Stomach (tissue), 9 donors: Measurements from ENCODE around the gene NR5A2. TPM values are rescaled to one million over a fixed set of nuclear protein-coding genes. Genes with fewer than 3 reads are reported as not detected.
A peak's percentile ranks its signal among the peaks of the same experiment; 100 is the strongest.

Experiments used
- DNase-seq, 2 donors: peaks; one replicate each; pipeline versions ENCODE4 v3.0.0 to v3.0.0-alpha.2; 2013 to 2019
- H3K27ac ChIP-seq, 5 donors: fragments of 200-600 bp in 4 of 5; sonication (generic) in 4 of 5; one replicate each; pipeline ENCODE4 v1.5.1; 2013 to 2019; ENCODE audit warnings: mild to moderate bottlenecking in 1 of 5, moderate library complexity in 1 of 5
- H3K27me3 ChIP-seq, 3 donors: fragments of 200-600 bp; sonication (generic); one replicate each; pipeline ENCODE4 v1.5.1; 2017 to 2019; ENCODE audit warnings: mixed run types in 1 of 3
- H3K36me3 ChIP-seq, 4 donors: fragments of 200-600 bp; sonication (generic); 1 replicate in 3 of 4; 2 replicates in 1 of 4; pipeline ENCODE4 v1.5.1; 2016 to 2019
- H3K4me1 ChIP-seq, 4 donors: fragments of 200-600 bp; sonication (generic); one replicate each; pipeline ENCODE4 v1.5.1; 2016 to 2019
- H3K4me3 ChIP-seq, 4 donors: fragments of 200-600 bp; sonication (generic) in 3 of 4; one replicate each; pipeline ENCODE4 v1.5.1; 2016 to 2019; ENCODE audit warnings: mild to moderate bottlenecking in 1 of 4
- H3K9me3 ChIP-seq, 4 donors: fragments of 200-600 bp; sonication (generic); one replicate each; pipeline ENCODE4 v1.5.1; 2016 to 2019
- CTCF ChIP-seq, 7 experiments: fragments of 450-650 bp in 4 of 7; fragments of 200-600 bp in 3 of 7; sonication (generic) in 3 of 7; IDR thresholded peaks; one replicate each; pipeline ENCODE4 v1.5.1; 2016 to 2019; ENCODE audit warnings: antibody characterized with exemption in 7 of 7, control low read depth in 2 of 7, mild to moderate bottlenecking in 1 of 7
- EP300 ChIP-seq: sonication (generic); formaldehyde crosslinking; IDR thresholded peaks from one replicate; pipeline ENCODE4 v1.6.1; 2017; ENCODE audit warnings: antibody characterized with exemption
- POLR2A ChIP-seq, 4 donors: fragments of 450-650 bp; IDR thresholded peaks; one replicate each; pipeline ENCODE4 v1.6.1; 2016; ENCODE audit warnings: antibody characterized with exemption in 4 of 4, control low read depth in 2 of 4, mild to moderate bottlenecking in 1 of 4, moderate library complexity in 1 of 4
- POLR2AphosphoS5 ChIP-seq, 3 donors: sonication (generic); formaldehyde crosslinking; IDR thresholded peaks; one replicate each; pipeline ENCODE4 v1.6.1; 2016; ENCODE audit warnings: antibody characterized with exemption in 3 of 3
- WGBS, 5 donors: extraction: QIAGEN DNeasy Blood & Tissue Kit in 3 of 5; methylation state at CpG; one replicate each; pipeline versions ENCODE4 v1.1.5 to v1.1.7; 2013 to 2018; 5-methylcytosine and 5-hydroxymethylcytosine counted together
- intact Hi-C: fragments of 100-400 bp; cut with DNase I; formaldehyde crosslinking; loops from one replicate; pipeline ENCODE4 v1.15.1; 2023; ENCODE audit warnings: low total_unique reads
- polyA plus RNA-seq, 3 donors: library from polyadenylated mRNA; stranded (reverse); fragments of 200-250 nt; gene quantifications; one replicate each; pipeline ENCODE4 v1.2.3, GENCODE V29; 2013
- total RNA-seq, 5 donors: library from RNA; depleted of rRNA; stranded (reverse); fragments of >200 nt; gene quantifications; one replicate each; pipeline versions ENCODE4 v1.1.0 to v1.2.3, GENCODE V29; 2014 to 2016
- donor health status: healthy with polysubstance abuse.
- donor health status: Bipolar disorder and iron deficiency.
- donor health status: healthy.

The NR5A2 gene
- total and polyA plus RNA-seq, 8 donors: 0.33 to 227 (median 0.46) TPM; not detected in 1

GRCh38 chr1:200124309-200124708 lies 96.8 kb downstream of the NR5A2 start:
- WGBS, 5 donors: 78 to 92% (median 90%) methylated on average over 1 of the region's 1 CpG
- no peaks in the 10 kb centered on the region for H3K27me3 ChIP-seq
- H3K36me3 ChIP-seq: no peaks in the 10 kb centered on the region
- no peaks in the 10 kb centered on the region for H3K9me3 ChIP-seq
- TF ChIP-seq POLR2A (IDR thresholded peaks at IDR 0.05): no peak
- TF ChIP-seq EP300: no peak
- TF ChIP-seq CTCF (IDR thresholded peaks at IDR 0.05): no peak
- no peak for TF ChIP-seq POLR2AphosphoS5 (IDR thresholded peaks at IDR 0.05)
- H3K4me3 ChIP-seq: no peak overlapping the region
- H3K4me1 ChIP-seq: no peaks in the 10 kb centered on the region
- no peak for DNase-seq
- intact Hi-C loops: no loop called here
- H3K27ac ChIP-seq: no peak overlapping the region

- 58 to 74% (median 66%) methylated on average over 7 of the region's 7 CpGs for WGBS, 5 donors
- H3K27me3 ChIP-seq: no peaks in the 10 kb centered on the region
Observed at GRCh38 chr1:200128081-200128480, 100.6 kb downstream of the NR5A2 start.

GRCh38 chr1:200128944-200129879 lies 101.7 kb downstream of the NR5A2 start:
- peak in 1 of 2 donors; percentile 51 for DNase-seq
- intact Hi-C loops: no loop called here
- 27 to 43% (median 36%) methylated on average over 5 of the region's 5 CpGs for WGBS, 5 donors
- H3K4me3 ChIP-seq: no peak overlapping the region
- no peaks in the 10 kb centered on the region for H3K9me3 ChIP-seq
- H3K27me3 ChIP-seq: no peaks in the 10 kb centered on the region
- H3K27ac ChIP-seq: no peak overlapping the region
- no peak for TF ChIP-seq POLR2A (IDR thresholded peaks at IDR 0.05)
- no peak for TF ChIP-seq CTCF (IDR thresholded peaks at IDR 0.05)
- TF ChIP-seq POLR2AphosphoS5 (IDR thresholded peaks at IDR 0.05): no peak
- TF ChIP-seq EP300: no peak
- no peaks in the 10 kb centered on the region for H3K4me1 ChIP-seq
- no peaks in the 10 kb centered on the region for H3K36me3 ChIP-seq

More at GRCh38 chr1:200128081-200128480, 100.6 kb downstream of the NR5A2 start:
- DNase-seq: peak in 1 of 2 donors; percentile 15
- Histone ChIP-seq H3K36me3 (no peaks in the 10 kb centered on the region), H3K4me1 (no peaks in the 10 kb centered on the region), H3K4me3 (no peak overlapping the region), H3K27ac (no peak overlapping the region), H3K9me3 (no peaks in the 10 kb centered on the region)
- intact Hi-C loops: no loop called here
- no peak for TF ChIP-seq EP300
- TF ChIP-seq POLR2AphosphoS5 (IDR thresholded peaks at IDR 0.05): no peak
- TF ChIP-seq POLR2A (IDR thresholded peaks at IDR 0.05): no peak
- no peak for TF ChIP-seq CTCF (IDR thresholded peaks at IDR 0.05)

- Histone ChIP-seq H3K4me3 (no peak overlapping the region), H3K27ac (no peak overlapping the region)
- DNase-seq: peak in 1 of 2 donors; percentile 74
Observed at GRCh38 chr1:200130552-200130951, 103.0 kb downstream of the NR5A2 start.

More at GRCh38 chr1:200130552-200130951, 103.0 kb downstream of the NR5A2 start:
- Histone ChIP-seq H3K4me1 (no peaks in the 10 kb centered on the region), H3K36me3 (no peaks in the 10 kb centered on the region), H3K9me3 (no peaks in the 10 kb centered on the region), H3K27me3 (no peaks in the 10 kb centered on the region)
- intact Hi-C loops: no loop called here
- 20 to 64% (median 35%) methylated on average over 1 of the region's 1 CpG for WGBS, 5 donors
- TF ChIP-seq EP300: no peak
- no peak for TF ChIP-seq POLR2AphosphoS5 (IDR thresholded peaks at IDR 0.05)
- TF ChIP-seq CTCF (IDR thresholded peaks at IDR 0.05): no peak
- TF ChIP-seq POLR2A (IDR thresholded peaks at IDR 0.05): no peak
